ENCODE measurements around the gene F13B. TPM values are rescaled to one million over a fixed set of nuclear protein-coding genes. Genes with fewer than 3 reads are reported as not detected.
"Not testable (repeated sequence)": the region's sequence is repeated elsewhere in the genome, so short reads cannot be mapped to it uniquely, and the experiment has no call there.

F13B gene
- total RNA-seq, 2 donors from 2014 or later = not detected

- H3K36me3 ChIP-seq = no peaks in the 10 kb centered on the region
- DNase-seq (ENCODE audit: low spot score) = no peak
- H3K4me3 ChIP-seq = no peak overlapping the region
- no peaks in the 10 kb centered on the region for H3K4me1 ChIP-seq
- H3K27me3 ChIP-seq = no peaks in the 10 kb centered on the region
- no peak overlapping the region for H3K27ac ChIP-seq
- no peaks in the 10 kb centered on the region for H3K9me3 ChIP-seq
- no peak for TF ChIP-seq CTCF (IDR thresholded peaks at IDR 0.05)
Measured at GRCh38 chr1:197041486-197042353, 25.3 kb downstream of the F13B start.

- no peak overlapping the region for H3K4me3 ChIP-seq
- TF ChIP-seq CTCF (IDR thresholded peaks at IDR 0.05) = no peak
- H3K27ac ChIP-seq = no peak overlapping the region
- H3K4me1 ChIP-seq = no peaks in the 10 kb centered on the region
- no peaks in the 10 kb centered on the region for H3K27me3 ChIP-seq
- no peaks in the 10 kb centered on the region for H3K36me3 ChIP-seq
- no peaks in the 10 kb centered on the region for H3K9me3 ChIP-seq
- DNase-seq (ENCODE audit: low spot score) = no peak
Measured at GRCh38 chr1:197036861-197037260, 30.2 kb downstream of the F13B start.

- not testable (repeated sequence) for H3K4me1 ChIP-seq; H3K4me3 ChIP-seq; H3K27ac ChIP-seq; H3K36me3 ChIP-seq; H3K27me3 ChIP-seq; DNase-seq (ENCODE audit: low spot score); H3K9me3 ChIP-seq
Measured at GRCh38 chr1:197034631-197035339, 32.3 kb downstream of the F13B start.

- Histone ChIP-seq H3K27me3 (no peaks in the 10 kb centered on the region), H3K27ac (no peak overlapping the region), H3K4me3 (no peak overlapping the region), H3K9me3 (no peaks in the 10 kb centered on the region), H3K36me3 (no peaks in the 10 kb centered on the region), H3K4me1 (no peaks in the 10 kb centered on the region)
- no peak for TF ChIP-seq CTCF (IDR thresholded peaks at IDR 0.05)
- no peak for DNase-seq (ENCODE audit: low spot score)
Measured at GRCh38 chr1:197029749-197030148, 37.3 kb downstream of the F13B start.

GRCh38 chr1:197027359-197027758 lies 39.7 kb downstream of the F13B start:
- H3K27ac ChIP-seq = no peak overlapping the region
- no peaks in the 10 kb centered on the region for H3K4me1 ChIP-seq
- no peak for TF ChIP-seq CTCF (IDR thresholded peaks at IDR 0.05)
- H3K4me3 ChIP-seq = no peak overlapping the region
- H3K36me3 ChIP-seq = no peaks in the 10 kb centered on the region
- no peaks in the 10 kb centered on the region for H3K27me3 ChIP-seq
- DNase-seq (ENCODE audit: low spot score) = no peak
- H3K9me3 ChIP-seq = no peaks in the 10 kb centered on the region

GRCh38 chr1:197024460-197024859 lies 42.6 kb downstream of the F13B start:
- no peak for DNase-seq (ENCODE audit: low spot score)
- no peak overlapping the region for H3K27ac ChIP-seq
- no peak for TF ChIP-seq CTCF (IDR thresholded peaks at IDR 0.05)
- H3K27me3 ChIP-seq = no peaks in the 10 kb centered on the region
- H3K4me1 ChIP-seq = no peaks in the 10 kb centered on the region
- H3K36me3 ChIP-seq = no peaks in the 10 kb centered on the region
- H3K4me3 ChIP-seq = no peak overlapping the region
- no peaks in the 10 kb centered on the region for H3K9me3 ChIP-seq
